Cardiac muscle cell (in vitro differentiated cells and primary cell): ENCODE data around the gene NEK10. TPM values are rescaled to one million over a fixed set of nuclear protein-coding genes. Genes with fewer than 3 reads are reported as not detected.

Experiments used
- DNase-seq, 2 donors: peaks; one replicate each; pipeline versions ENCODE4 v3.0.0 to v3.0.0-alpha.2; 2010 to 2017; ENCODE audit warnings: low read depth in 1 of 2, low spot score in 1 of 2
- H3K27ac ChIP-seq: fragments of 200-600 bp; sonication (generic); 2 replicates; pipeline ENCODE4 v1.5.1; 2016
- H3K27me3 ChIP-seq: fragments of 200-600 bp; sonication (generic); 2 replicates; pipeline ENCODE4 v1.6.0; 2016; ENCODE audit warnings: control low read depth
- H3K36me3 ChIP-seq: fragments of 200-600 bp; sonication (generic); 2 replicates; pipeline ENCODE4 v1.5.1; 2016; ENCODE audit warnings: control low read depth
- H3K4me1 ChIP-seq: fragments of 200-600 bp; sonication (generic); 2 replicates; pipeline ENCODE4 v1.8.1; 2017; ENCODE audit warnings: low read depth, mild to moderate bottlenecking, mixed run types
- H3K4me3 ChIP-seq: fragments of 200-600 bp; sonication (generic); 2 replicates; pipeline ENCODE4 v1.5.1; 2016; ENCODE audit warnings: mild to moderate bottlenecking
- H3K9me3 ChIP-seq: fragments of 200-600 bp; sonication (generic); 2 replicates; pipeline ENCODE4 v1.5.1; 2017; ENCODE audit warnings: low read depth, mild to moderate bottlenecking, control low read depth
- CTCF ChIP-seq: IDR thresholded peaks from 2 replicates; pipeline ENCODE4 v1.5.1; 2012; ENCODE audit warnings: low read depth, mild to moderate bottlenecking, low read length
- polyA plus RNA-seq: library from polyadenylated mRNA; unstranded; fragments of >200 nt; fragmentation: Nextera tagmentation; extraction: Ambion mirVana; gene quantifications from 2 replicates; pipeline ENCODE4 v1.2.1, GENCODE V29; 2016
- total RNA-seq: library from RNA; depleted of rRNA; stranded (reverse); fragments of >200 nt; gene quantifications from 2 replicates; pipeline ENCODE4 v1.2.3, GENCODE V29; 2016

The NEK10 gene
- total and polyA plus RNA-seq, 2 experiments from 2014 or later = 0.54 to 2.1 TPM

DNA sequence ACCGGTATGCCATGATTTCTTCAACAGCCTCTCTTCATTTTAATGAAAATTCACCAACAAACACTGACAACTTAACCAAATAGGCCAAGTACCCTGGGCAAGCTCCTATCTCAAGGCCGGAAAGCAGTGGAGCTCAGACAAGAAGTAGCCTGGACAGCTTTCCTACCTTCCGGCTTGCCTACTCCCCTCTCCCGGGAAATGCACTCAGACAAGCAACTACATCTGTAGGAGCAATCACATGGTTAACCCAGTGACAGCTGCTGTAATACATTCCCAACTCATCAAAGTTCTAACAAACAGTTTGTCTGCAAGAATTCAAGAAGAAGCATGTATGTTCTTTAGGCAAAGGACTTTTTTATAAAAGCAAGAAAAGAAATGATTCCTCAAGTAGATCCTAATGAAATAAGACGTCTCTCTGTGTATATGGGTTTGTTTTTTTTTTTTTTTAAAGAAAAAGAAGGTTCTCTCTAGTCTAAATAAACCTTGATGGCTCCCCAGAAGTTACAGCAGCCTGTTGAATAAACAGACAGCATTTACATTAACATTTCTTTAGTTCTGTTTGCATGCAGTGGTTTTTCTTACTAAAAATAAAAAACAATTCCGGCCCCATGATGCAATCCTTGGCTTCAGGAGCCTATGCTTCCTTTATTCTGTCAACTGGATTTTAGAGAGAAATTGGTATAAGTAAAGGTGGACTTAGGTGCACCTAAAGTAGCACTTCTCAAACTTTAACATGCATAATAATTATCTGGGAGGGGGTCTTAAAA, 278.7 kb downstream of the NEK10 start:
- TF ChIP-seq CTCF = no peak

DNA sequence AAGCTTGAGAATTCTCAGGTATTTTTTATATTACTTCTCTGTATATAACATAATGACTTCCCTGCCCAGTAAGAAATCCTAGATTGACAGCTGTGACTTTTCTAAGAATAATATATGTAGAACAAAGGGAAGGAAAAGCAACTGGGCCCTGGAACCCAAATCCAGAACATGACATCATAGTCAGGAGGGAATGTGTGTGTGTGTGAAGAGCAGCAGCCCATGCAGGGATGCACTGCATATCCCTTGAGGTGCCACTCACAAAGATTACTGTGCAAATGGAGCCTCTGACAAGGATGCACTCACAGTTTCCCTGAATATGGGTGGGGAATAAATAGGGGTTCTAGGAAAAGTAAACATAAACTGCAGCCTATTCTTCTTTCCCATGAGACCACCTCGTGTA, 279.5 kb downstream of the NEK10 start:
- H3K27me3 ChIP-seq = no peaks in the 10 kb centered on the region
- no peaks in the 10 kb centered on the region for H3K36me3 ChIP-seq
- H3K4me1 ChIP-seq = no peaks in the 10 kb centered on the region
- no peak overlapping the region for H3K27ac ChIP-seq
- no peak for TF ChIP-seq CTCF
- no peak for DNase-seq
- H3K4me3 ChIP-seq = no peak overlapping the region
- no peaks in the 10 kb centered on the region for H3K9me3 ChIP-seq

More for the DNA sequence above, 278.7 kb downstream of the NEK10 start:
- Histone ChIP-seq H3K9me3 (no peaks in the 10 kb centered on the region), H3K4me3 (no peak overlapping the region), H3K4me1 (no peaks in the 10 kb centered on the region), H3K27ac (no peak overlapping the region), H3K27me3 (no peaks in the 10 kb centered on the region), H3K36me3 (no peaks in the 10 kb centered on the region)
- peak in 1 of 2 donors; percentile 20 for DNase-seq

GRCh38 chr3:27089068-27089467, 280.1 kb downstream of the NEK10 start:
- H3K4me1 ChIP-seq = no peaks in the 10 kb centered on the region
- DNase-seq = peak in 1 of 2 donors; percentile 22
- no peaks in the 10 kb centered on the region for H3K36me3 ChIP-seq
- no peaks in the 10 kb centered on the region for H3K9me3 ChIP-seq
- no peak overlapping the region for H3K27ac ChIP-seq
- no peak for TF ChIP-seq CTCF
- H3K27me3 ChIP-seq = no peaks in the 10 kb centered on the region
- H3K4me3 ChIP-seq = no peak overlapping the region

GRCh38 chr3:27085829-27086730, 283.1 kb downstream of the NEK10 start:
- TF ChIP-seq CTCF = no peak
- no peak for DNase-seq
- Histone ChIP-seq H3K9me3 (no peaks in the 10 kb centered on the region), H3K36me3 (no peaks in the 10 kb centered on the region), H3K27me3 (no peaks in the 10 kb centered on the region), H3K4me3 (no peak overlapping the region), H3K4me1 (no peaks in the 10 kb centered on the region), H3K27ac (peak overlapping the region; percentile 28)

DNA sequence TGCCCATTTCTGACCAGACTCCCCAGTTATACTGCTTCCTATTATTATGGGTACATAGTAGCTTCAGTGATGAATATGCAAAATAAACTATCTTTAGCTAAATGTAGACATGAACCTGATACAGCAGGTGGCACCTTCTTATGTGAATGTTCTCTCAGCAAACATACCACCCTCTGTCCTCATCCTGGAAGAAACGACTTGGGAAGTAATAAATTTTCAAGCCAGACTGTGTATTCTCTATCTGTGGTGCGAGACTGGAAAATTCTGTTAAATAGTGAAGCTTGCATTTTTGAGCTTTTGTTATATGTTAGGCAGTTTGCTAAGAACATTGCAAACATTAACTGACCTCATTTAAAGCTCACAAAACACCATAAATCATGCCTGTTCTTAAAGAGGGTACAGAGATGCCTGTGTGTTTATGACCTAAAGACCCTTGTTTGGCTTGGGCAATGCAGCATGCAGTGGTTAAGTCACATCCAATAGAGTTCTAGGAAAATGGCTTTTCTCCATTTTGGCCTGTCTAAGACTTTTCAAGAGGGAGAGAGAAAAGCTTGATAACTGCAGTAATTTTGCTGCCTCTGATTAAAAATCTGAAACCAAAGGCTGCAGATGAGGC, 287.1 kb downstream of the NEK10 start:
- no peak overlapping the region for H3K27ac ChIP-seq
- H3K4me3 ChIP-seq = no peak overlapping the region
- H3K36me3 ChIP-seq = no peaks in the 10 kb centered on the region
- no peaks in the 10 kb centered on the region for H3K4me1 ChIP-seq
- DNase-seq = no peak
- H3K9me3 ChIP-seq = no peaks in the 10 kb centered on the region
- H3K27me3 ChIP-seq = no peaks in the 10 kb centered on the region
- no peak for TF ChIP-seq CTCF
